GM23338 (cell line): ENCODE data around the gene GPR39. TPM values are rescaled to one million over a fixed set of nuclear protein-coding genes. Genes with fewer than 3 reads are reported as not detected.

Experiments
- ATAC-seq: fragments of 200-7000 bp; cut with Tn5 transposase; 3 replicates; pipeline ENCODE4 v1.9.1; 2020
- DNase-seq: peaks from one replicate; pipeline ENCODE4 v3.0.0-alpha.2; 2015; ENCODE audit warnings: low spot score
- H2AFZ ChIP-seq: fragments of 200-600 bp; sonication (generic); 2 replicates; pipeline ENCODE4 v1.8.0; 2016; ENCODE audit warnings: antibody characterized with exemption, mild to moderate bottlenecking, moderate library complexity
- H3F3A ChIP-seq: fragments of 200-600 bp; sonication (generic); replicated peaks from 2 replicates; pipeline ENCODE4 v1.8.0; 2017; ENCODE audit warnings: antibody characterized with exemption, mixed run types, low read depth
- H3K27ac ChIP-seq: fragments of 200-600 bp; sonication (generic); 2 replicates; pipeline ENCODE4 v1.6.1; 2016; ENCODE audit warnings: low read depth
- H3K27me3 ChIP-seq: fragments of 200-600 bp; sonication (generic); 2 replicates; pipeline ENCODE4 v1.8.0; 2016; ENCODE audit warnings: mild to moderate bottlenecking, mixed run types, moderate library complexity; ENCODE audit not compliant: insufficient read depth
- H3K36me3 ChIP-seq: fragments of 200-600 bp; sonication (generic); 2 replicates; pipeline ENCODE4 v1.8.0; 2016; ENCODE audit warnings: mild to moderate bottlenecking; ENCODE audit not compliant: insufficient read depth
- H3K4me1 ChIP-seq: fragments of 200-600 bp; sonication (generic); 2 replicates; pipeline ENCODE4 v1.8.0; 2016; ENCODE audit warnings: mild to moderate bottlenecking, moderate library complexity; ENCODE audit not compliant: insufficient read depth
- H3K4me2 ChIP-seq: fragments of 200-600 bp; sonication (generic); 2 replicates; pipeline ENCODE4 v1.7.1; 2017; ENCODE audit warnings: mixed run types
- H3K4me3 ChIP-seq: fragments of 200-600 bp; sonication (generic); 2 replicates; pipeline ENCODE4 v1.6.1; 2016; ENCODE audit warnings: mixed run types
- H3K79me2 ChIP-seq: fragments of 200-600 bp; sonication (generic); replicated peaks from 2 replicates; pipeline ENCODE4 v1.8.0; 2017; ENCODE audit warnings: mild to moderate bottlenecking; ENCODE audit not compliant: insufficient read depth
- H3K9me2 ChIP-seq: fragments of 200-600 bp; sonication (generic); 2 replicates; pipeline ENCODE4 v1.8.0; 2017; ENCODE audit not compliant: insufficient read depth
- H4K20me1 ChIP-seq: fragments of 200-600 bp; sonication (generic); replicated peaks from 2 replicates; pipeline ENCODE4 v1.8.0; 2017; ENCODE audit warnings: mild to moderate bottlenecking; ENCODE audit not compliant: insufficient read depth
- H3K27ac Mint-ChIP-seq: 2 replicates; pipeline ENCODE4 v1.8.0; 2020; ENCODE audit warnings: inconsistent platforms, mild to moderate bottlenecking, moderate library complexity, mixed read lengths
- H3K27me3 Mint-ChIP-seq: 3 replicates; pipeline ENCODE4 v1.8.0; 2022; ENCODE audit warnings: low read depth, mild to moderate bottlenecking, moderate library complexity, mixed read lengths, inconsistent platforms; ENCODE audit not compliant: insufficient read depth, poor library complexity
- H3K36me3 Mint-ChIP-seq: 3 replicates; pipeline ENCODE4 v1.8.0; 2021; ENCODE audit warnings: low read depth, mild to moderate bottlenecking, inconsistent platforms, moderate library complexity, mixed read lengths
- H3K4me1 Mint-ChIP-seq: 3 replicates; pipeline ENCODE4 v1.8.0; 2020; ENCODE audit warnings: mild to moderate bottlenecking, inconsistent platforms, mixed read lengths
- H3K4me3 Mint-ChIP-seq: 3 replicates; pipeline ENCODE4 v1.8.0; 2021; ENCODE audit warnings: moderate library complexity, mild to moderate bottlenecking, inconsistent platforms, mixed read lengths
- H3K9me3 Mint-ChIP-seq: 3 replicates; pipeline ENCODE4 v1.8.0; 2020; ENCODE audit warnings: moderate library complexity, mild to moderate bottlenecking, inconsistent platforms, mixed read lengths
- CREB1 ChIP-seq: fragments of 250-450 bp; sonication (Bioruptor Pico); IDR thresholded peaks from 2 replicates; pipeline ENCODE4 v1.5.0; 2020; ENCODE audit warnings: low read depth, mild to moderate bottlenecking, moderate library complexity
- EZH2 ChIP-seq: fragments of 200-600 bp; sonication (generic); IDR thresholded peaks from one replicate; pipeline ENCODE4 v1.8.0; 2017; ENCODE audit warnings: antibody characterized with exemption, mild to moderate bottlenecking, low read depth; ENCODE audit not compliant: unreplicated experiment
- EZH2phosphoT487 ChIP-seq: fragments of 200-600 bp; sonication (generic); IDR thresholded peaks from one replicate; pipeline ENCODE4 v1.8.1; 2018; ENCODE audit warnings: antibody characterized with exemption; ENCODE audit not compliant: unreplicated experiment
- JUNB ChIP-seq: IDR thresholded peaks from one replicate; pipeline ENCODE4 v1.6.1; 2016; ENCODE audit warnings: antibody characterized with exemption; ENCODE audit not compliant: unreplicated experiment
- NANOG ChIP-seq: IDR thresholded peaks from 2 replicates; pipeline ENCODE4 v1.6.1; 2016; ENCODE audit warnings: antibody characterized with exemption, borderline replicate concordance
- POLR2AphosphoS5 ChIP-seq: IDR thresholded peaks from 2 replicates; pipeline ENCODE4 v1.6.1; 2016; ENCODE audit warnings: antibody characterized with exemption, low read depth
- ZNF114 ChIP-seq: fragments of 250-450 bp; sonication (Bioruptor Pico); IDR thresholded peaks from 2 replicates; pipeline ENCODE4 v1.5.0; 2020; ENCODE audit warnings: mild to moderate bottlenecking, moderate library complexity
- ZNF331 ChIP-seq: fragments of 250-450 bp; sonication (Bioruptor Pico); IDR thresholded peaks from 2 replicates; pipeline ENCODE4 v1.5.0; 2020; ENCODE audit warnings: low read depth, mild to moderate bottlenecking, moderate library complexity
- polyA plus RNA-seq: library from polyadenylated mRNA; unstranded; fragments of >200 nt; fragmentation: Nextera tagmentation; extraction: Ambion mirVana; gene quantifications from 2 replicates; pipeline ENCODE4 v1.2.1, GENCODE V29; 2016
- total RNA-seq: library from RNA; depleted of rRNA; stranded (reverse); fragments of >200 nt; shearing (Covaris generic); gene quantifications from 2 replicates; pipeline ENCODE4 v1.2.3, GENCODE V29; 2014
- TF ChIP-seq, protein P1 (sequence below): IDR thresholded peaks from one replicate; pipeline ENCODE4 v1.6.1; 2018; ENCODE audit warnings: antibody characterized with exemption; ENCODE audit not compliant: unreplicated experiment
- TF ChIP-seq, protein P2 (sequence below): IDR thresholded peaks from 2 replicates; pipeline ENCODE4 v1.6.1; 2016; ENCODE audit warnings: antibody characterized with exemption

GPR39 gene
- total and polyA plus RNA-seq, 2 experiments from 2014 or later, result 0.55 to 1.9 TPM

DNA sequence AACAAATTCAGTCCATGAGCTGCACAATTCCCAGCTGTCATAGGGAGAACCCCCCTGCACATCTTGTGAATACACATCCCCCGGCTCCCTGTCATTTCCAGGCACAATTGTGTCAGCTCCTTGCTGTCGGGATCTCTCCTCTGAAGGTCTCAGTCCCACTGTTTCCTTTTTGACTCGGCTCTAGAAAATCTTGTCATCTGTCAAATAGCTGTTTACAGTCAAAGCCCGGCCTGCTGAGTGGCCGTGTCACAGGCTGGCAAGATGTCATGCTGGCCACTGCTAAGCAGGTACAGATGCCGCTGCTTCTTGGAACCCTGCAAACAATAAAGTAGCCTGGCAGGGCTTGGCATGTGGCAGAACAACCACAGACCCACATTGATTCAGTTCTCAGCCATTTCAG, 191.7 kb downstream of the GPR39 start:
- Histone ChIP-seq H3K4me1 (peaks cover 6% of the 10 kb centered on the region), H4K20me1 (no peaks in the 10 kb centered on the region), H2AFZ (no peak overlapping the region), H3K79me2 (no peaks in the 10 kb centered on the region), H3K27ac (no peak overlapping the region), H3K36me3 (no peaks in the 10 kb centered on the region), H3K9me2 (peaks cover 16% of the 10 kb centered on the region; the same call in 1 of the 2 replicates), H3F3A (no peaks in the 10 kb centered on the region), H3K4me2 (no peak overlapping the region), H3K27me3 (no peaks in the 10 kb centered on the region), H3K4me3 (no peak overlapping the region)
- ATAC-seq, result no peak
- Mint-ChIP-seq H3K36me3 (no peaks in the 10 kb centered on the region), H3K27ac (no peak overlapping the region), H3K9me3 (no peaks in the 10 kb centered on the region), H3K4me1 (peaks cover 27% of the 10 kb centered on the region), H3K27me3 (peaks cover 4% of the 10 kb centered on the region), H3K4me3 (no peak overlapping the region)
- DNase-seq, result no peak
- TF ChIP-seq, protein P1, sequence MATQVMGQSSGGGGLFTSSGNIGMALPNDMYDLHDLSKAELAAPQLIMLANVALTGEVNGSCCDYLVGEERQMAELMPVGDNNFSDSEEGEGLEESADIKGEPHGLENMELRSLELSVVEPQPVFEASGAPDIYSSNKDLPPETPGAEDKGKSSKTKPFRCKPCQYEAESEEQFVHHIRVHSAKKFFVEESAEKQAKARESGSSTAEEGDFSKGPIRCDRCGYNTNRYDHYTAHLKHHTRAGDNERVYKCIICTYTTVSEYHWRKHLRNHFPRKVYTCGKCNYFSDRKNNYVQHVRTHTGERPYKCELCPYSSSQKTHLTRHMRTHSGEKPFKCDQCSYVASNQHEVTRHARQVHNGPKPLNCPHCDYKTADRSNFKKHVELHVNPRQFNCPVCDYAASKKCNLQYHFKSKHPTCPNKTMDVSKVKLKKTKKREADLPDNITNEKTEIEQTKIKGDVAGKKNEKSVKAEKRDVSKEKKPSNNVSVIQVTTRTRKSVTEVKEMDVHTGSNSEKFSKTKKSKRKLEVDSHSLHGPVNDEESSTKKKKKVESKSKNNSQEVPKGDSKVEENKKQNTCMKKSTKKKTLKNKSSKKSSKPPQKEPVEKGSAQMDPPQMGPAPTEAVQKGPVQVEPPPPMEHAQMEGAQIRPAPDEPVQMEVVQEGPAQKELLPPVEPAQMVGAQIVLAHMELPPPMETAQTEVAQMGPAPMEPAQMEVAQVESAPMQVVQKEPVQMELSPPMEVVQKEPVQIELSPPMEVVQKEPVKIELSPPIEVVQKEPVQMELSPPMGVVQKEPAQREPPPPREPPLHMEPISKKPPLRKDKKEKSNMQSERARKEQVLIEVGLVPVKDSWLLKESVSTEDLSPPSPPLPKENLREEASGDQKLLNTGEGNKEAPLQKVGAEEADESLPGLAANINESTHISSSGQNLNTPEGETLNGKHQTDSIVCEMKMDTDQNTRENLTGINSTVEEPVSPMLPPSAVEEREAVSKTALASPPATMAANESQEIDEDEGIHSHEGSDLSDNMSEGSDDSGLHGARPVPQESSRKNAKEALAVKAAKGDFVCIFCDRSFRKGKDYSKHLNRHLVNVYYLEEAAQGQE, result no peak
- TF ChIP-seq, protein P2, sequence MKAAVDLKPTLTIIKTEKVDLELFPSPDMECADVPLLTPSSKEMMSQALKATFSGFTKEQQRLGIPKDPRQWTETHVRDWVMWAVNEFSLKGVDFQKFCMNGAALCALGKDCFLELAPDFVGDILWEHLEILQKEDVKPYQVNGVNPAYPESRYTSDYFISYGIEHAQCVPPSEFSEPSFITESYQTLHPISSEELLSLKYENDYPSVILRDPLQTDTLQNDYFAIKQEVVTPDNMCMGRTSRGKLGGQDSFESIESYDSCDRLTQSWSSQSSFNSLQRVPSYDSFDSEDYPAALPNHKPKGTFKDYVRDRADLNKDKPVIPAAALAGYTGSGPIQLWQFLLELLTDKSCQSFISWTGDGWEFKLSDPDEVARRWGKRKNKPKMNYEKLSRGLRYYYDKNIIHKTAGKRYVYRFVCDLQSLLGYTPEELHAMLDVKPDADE, result no peak
- TF ChIP-seq POLR2AphosphoS5, result no peak
- no peak for TF ChIP-seq ZNF114 (CRISPR knock-in tag)
- no peak for TF ChIP-seq EZH2phosphoT487
- TF ChIP-seq NANOG, result no peak
- no peak for TF ChIP-seq JUNB
- no peak for TF ChIP-seq CREB1
- TF ChIP-seq EZH2, result no peak

DNA sequence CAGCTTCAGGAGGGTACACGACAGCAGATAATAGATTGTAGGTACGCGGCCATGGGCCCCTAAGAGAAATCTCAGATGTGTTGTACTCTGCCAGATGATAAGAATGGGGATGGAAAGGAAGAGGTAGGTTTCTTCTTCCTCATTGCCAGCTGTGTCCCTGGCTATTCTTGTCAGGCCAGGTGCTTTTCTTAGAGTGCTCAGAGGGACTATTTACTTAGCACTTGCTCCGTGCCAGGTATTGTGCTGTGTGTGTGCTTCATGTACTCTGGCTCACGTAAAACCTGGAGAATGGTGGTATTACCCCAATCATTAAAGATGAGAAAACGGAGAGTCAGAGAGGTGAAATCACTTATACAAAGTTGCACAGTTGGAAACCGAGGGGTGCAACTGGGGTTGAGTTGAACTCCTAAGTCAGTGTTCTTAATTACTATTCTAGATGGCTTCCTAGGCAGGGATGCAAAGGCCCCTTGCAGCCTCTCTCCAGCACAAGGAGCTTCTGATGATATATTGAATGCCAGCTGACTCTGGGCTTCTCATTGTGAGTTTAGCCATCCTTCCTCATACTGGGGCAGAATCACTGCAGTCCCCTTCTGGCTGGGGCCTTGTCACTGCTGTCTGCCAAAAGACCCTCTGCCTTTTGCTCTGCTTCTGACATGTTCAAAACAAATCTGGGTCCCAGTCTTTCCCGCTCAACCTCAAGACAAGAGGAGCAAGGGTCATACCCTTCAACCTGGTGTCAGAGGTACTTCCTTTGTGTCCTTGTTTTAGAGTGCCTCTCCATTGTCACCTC, 192.7 kb downstream of the GPR39 start:
- Histone ChIP-seq H2AFZ (no peak overlapping the region), H3F3A (no peaks in the 10 kb centered on the region), H3K36me3 (no peaks in the 10 kb centered on the region), H3K27me3 (no peaks in the 10 kb centered on the region), H4K20me1 (no peaks in the 10 kb centered on the region), H3K79me2 (no peaks in the 10 kb centered on the region), H3K4me2 (no peak overlapping the region), H3K4me3 (no peak overlapping the region), H3K27ac (no peak overlapping the region), H3K9me2 (peaks cover 16% of the 10 kb centered on the region; the same call in 1 of the 2 replicates), H3K4me1 (peaks cover 6% of the 10 kb centered on the region)
- Mint-ChIP-seq H3K4me1 (peaks cover 27% of the 10 kb centered on the region), H3K27me3 (peaks cover 4% of the 10 kb centered on the region), H3K27ac (no peak overlapping the region), H3K9me3 (no peaks in the 10 kb centered on the region), H3K4me3 (no peak overlapping the region), H3K36me3 (no peaks in the 10 kb centered on the region)
- TF ChIP-seq NANOG, result no peak
- no peak for TF ChIP-seq ZNF331 (CRISPR knock-in tag)
- DNase-seq (no peak), ATAC-seq (no peak)
